ENCODE results near the gene ABCA13.

ABCA13 gene

GRCh38 chr7:48458701-48459524 is 287.7 kb downstream of the ABCA13 start:
- TF ChIP-seq CTCF (IDR thresholded peaks at IDR 0.05): no peak
- H3K9me3 ChIP-seq: no peaks in the 10 kb centered on the region
- H3K36me3 ChIP-seq: no peaks in the 10 kb centered on the region
- no peak for DNase-seq
- intact Hi-C loops (cut with DNase I; ENCODE audit: low total_unique reads): no loop called here
- no peak overlapping the region for H3K27ac ChIP-seq
- no peaks in the 10 kb centered on the region for H3K4me1 ChIP-seq
- H3K27me3 ChIP-seq: no peaks in the 10 kb centered on the region
- H3K4me3 ChIP-seq: no peak overlapping the region

- no peaks in the 10 kb centered on the region for H3K4me1 ChIP-seq
- no peaks in the 10 kb centered on the region for H3K36me3 ChIP-seq
- H3K4me3 ChIP-seq: no peak overlapping the region
- no peaks in the 10 kb centered on the region for H3K27me3 ChIP-seq
- intact Hi-C loops (cut with DNase I; ENCODE audit: low total_unique reads): no loop called here
- H3K9me3 ChIP-seq: no peaks in the 10 kb centered on the region
- no peak overlapping the region for H3K27ac ChIP-seq
- TF ChIP-seq CTCF (IDR thresholded peaks at IDR 0.05): no peak
- no peak for DNase-seq
Measured at GRCh38 chr7:48466713-48467112, 295.5 kb downstream of the ABCA13 start.

DNA sequence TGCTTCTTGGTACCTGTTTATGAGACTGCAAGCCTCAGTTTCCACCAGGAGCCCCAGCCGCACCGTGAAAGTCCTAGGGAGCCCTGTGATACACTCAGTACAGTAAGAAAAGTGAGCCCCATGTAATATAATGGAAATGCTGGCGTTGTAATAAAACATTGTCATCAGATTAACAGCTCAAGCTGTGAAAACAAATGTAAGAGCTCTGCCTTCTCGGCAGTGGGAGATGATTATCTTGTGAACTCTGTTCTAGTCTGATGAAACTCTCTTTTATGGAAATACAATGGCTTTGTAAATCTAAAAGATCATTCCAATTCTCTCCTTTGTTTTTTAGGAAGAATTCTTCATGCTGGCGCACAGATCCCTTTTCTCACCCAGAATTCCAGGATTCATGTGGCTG is 299.9 kb downstream of the ABCA13 start:
- no peaks in the 10 kb centered on the region for H3K27me3 ChIP-seq
- no peak overlapping the region for H3K27ac ChIP-seq
- H3K4me1 ChIP-seq: no peaks in the 10 kb centered on the region
- intact Hi-C loops (cut with DNase I; ENCODE audit: low total_unique reads): no loop called here
- DNase-seq: no peak
- no peak for TF ChIP-seq CTCF (IDR thresholded peaks at IDR 0.05)
- no peaks in the 10 kb centered on the region for H3K9me3 ChIP-seq
- no peak overlapping the region for H3K4me3 ChIP-seq
- H3K36me3 ChIP-seq: no peaks in the 10 kb centered on the region

GRCh38 chr7:48472640-48473039 is 301.4 kb downstream of the ABCA13 start:
- Histone ChIP-seq H3K4me1 (no peaks in the 10 kb centered on the region), H3K4me3 (no peak overlapping the region), H3K27ac (no peak overlapping the region), H3K27me3 (no peaks in the 10 kb centered on the region), H3K36me3 (no peaks in the 10 kb centered on the region), H3K9me3 (no peaks in the 10 kb centered on the region)
- no peak for DNase-seq
- no peak for TF ChIP-seq CTCF (IDR thresholded peaks at IDR 0.05)
- intact Hi-C loops (cut with DNase I; ENCODE audit: low total_unique reads): no loop called here

GRCh38 chr7:48473205-48473865 is 302.1 kb downstream of the ABCA13 start:
- no peak for DNase-seq

More at GRCh38 chr7:48473205-48473865, 302.1 kb downstream of the ABCA13 start:
- Histone ChIP-seq H3K27ac (no peak overlapping the region), H3K36me3 (no peaks in the 10 kb centered on the region), H3K4me1 (no peaks in the 10 kb centered on the region), H3K9me3 (no peaks in the 10 kb centered on the region), H3K4me3 (no peak overlapping the region), H3K27me3 (no peaks in the 10 kb centered on the region)
- intact Hi-C loops (cut with DNase I; ENCODE audit: low total_unique reads): no loop called here
- TF ChIP-seq CTCF (IDR thresholded peaks at IDR 0.05): no peak
